Upper lobe of left lung (tissue), 6 donors: ENCODE measurements around the gene SETMAR. TPM values are rescaled to one million over a fixed set of nuclear protein-coding genes. Genes with fewer than 3 reads are reported as not detected.
"Not testable (repeated sequence)": the region's sequence is repeated elsewhere in the genome, so short reads cannot be mapped to it uniquely, and the experiment has no call there.

Experiments used
- ATAC-seq, 2 donors: fragments of 200-7000 bp; cut with Tn5 transposase; one replicate each; pipeline ENCODE4 v1.9.1; 2022; ENCODE audit warnings: mild to moderate bottlenecking in 2 of 2, moderate library complexity in 2 of 2; ENCODE audit not compliant: low FRiP score in 2 of 2
- DNase-seq, 2 donors: peaks; one replicate each; pipeline ENCODE4 v3.0.0-alpha.2; 2019 to 2020
- H3K27ac ChIP-seq, 4 donors: fragments of 200-600 bp; sonication (generic); one replicate each; pipeline ENCODE4 v1.5.1; 2016 to 2019
- H3K27me3 ChIP-seq, 4 donors: fragments of 200-600 bp; sonication (generic); one replicate each; pipeline ENCODE4 v1.5.1; 2017 to 2019
- H3K36me3 ChIP-seq, 4 donors: fragments of 200-600 bp; sonication (generic); one replicate each; pipeline ENCODE4 v1.5.1; 2016 to 2019
- H3K4me1 ChIP-seq, 4 donors: fragments of 200-600 bp; sonication (generic); one replicate each; pipeline ENCODE4 v1.5.1; 2018 to 2019
- H3K4me3 ChIP-seq, 4 donors: fragments of 200-600 bp; sonication (generic); one replicate each; pipeline ENCODE4 v1.5.1; 2017 to 2019; ENCODE audit warnings: mild to moderate bottlenecking in 2 of 4, moderate library complexity in 1 of 4
- H3K9me3 ChIP-seq, 4 donors: fragments of 200-600 bp; sonication (generic); one replicate each; pipeline ENCODE4 v1.5.1; 2018 to 2019
- EP300 ChIP-seq, 4 donors: sonication (generic); formaldehyde crosslinking; IDR thresholded peaks; one replicate each; pipeline ENCODE4 v1.5.1; 2017; ENCODE audit warnings: antibody characterized with exemption in 4 of 4, control low read depth in 2 of 4
- POLR2A ChIP-seq, 4 donors: fragments of 450-650 bp; IDR thresholded peaks; one replicate each; pipeline ENCODE4 v1.5.1; 2016 to 2017; ENCODE audit warnings: antibody characterized with exemption in 4 of 4, mild to moderate bottlenecking in 2 of 4
- POLR2AphosphoS5 ChIP-seq, 2 donors: sonication (generic); formaldehyde crosslinking; IDR thresholded peaks; one replicate each; pipeline ENCODE4 v1.5.1; 2017; ENCODE audit warnings: antibody characterized with exemption in 2 of 2
- WGBS, 2 donors: methylation state at CpG; one replicate each; pipeline ENCODE4 v1.1.5; 2017 to 2018; 5-methylcytosine and 5-hydroxymethylcytosine counted together
- total RNA-seq, 6 donors: library from RNA; depleted of rRNA in 4 of 6; stranded (reverse); fragments of >200 nt in 4 of 6; gene quantifications; one replicate each; pipeline versions ENCODE4 v1.1.0 to v1.2.1, GENCODE V29; 2016 to 2021
- TF ChIP-seq, protein P1 (sequence below), 6 experiments: fragments of 450-650 bp in 4 of 6; fragments of 200-600 bp in 2 of 6; sonication (generic) in 2 of 6; IDR thresholded peaks; one replicate each; pipeline ENCODE4 v1.5.1; 2016 to 2019; ENCODE audit warnings: antibody characterized with exemption in 6 of 6
- donor health status: DM: no; HTN: no; CAD: no; lungs with moderate emphysema.
- donor health status: DM: no; HTN: yes; CAD: no; lungs with severe emphysema.

The SETMAR gene
- total RNA-seq, 6 donors from 2014 or later: 9.7 to 57.6 (median 11.4) TPM

GRCh38 chr3:4302747-4303146, 422 bp upstream of the SETMAR start:
- ATAC-seq (no peak), DNase-seq (no peak)
- Histone ChIP-seq H3K4me1 (peaks cover 12 to 36% (median 13%) of the 10 kb centered on the region in 4 donors), H3K27me3 (no peaks in the 10 kb centered on the region), H3K4me3 (peak overlapping the region in 3 of 4 donors; percentile 71 to 87 (median 73)), H3K9me3 (no peaks in the 10 kb centered on the region), H3K27ac (peak overlapping the region in 3 of 4 donors; percentile 90 to 96 (median 94)), H3K36me3 (no peaks in the 10 kb centered on the region)
- 52 to 77% methylated on average over 11 of the region's 11 CpGs for WGBS, 2 donors
- TF ChIP-seq POLR2A (IDR thresholded peaks at IDR 0.05) (no peak), EP300 (IDR thresholded peaks at IDR 0.05) (no peak), POLR2AphosphoS5 (IDR thresholded peaks at IDR 0.05) (no peak)
- TF ChIP-seq, protein P1, sequence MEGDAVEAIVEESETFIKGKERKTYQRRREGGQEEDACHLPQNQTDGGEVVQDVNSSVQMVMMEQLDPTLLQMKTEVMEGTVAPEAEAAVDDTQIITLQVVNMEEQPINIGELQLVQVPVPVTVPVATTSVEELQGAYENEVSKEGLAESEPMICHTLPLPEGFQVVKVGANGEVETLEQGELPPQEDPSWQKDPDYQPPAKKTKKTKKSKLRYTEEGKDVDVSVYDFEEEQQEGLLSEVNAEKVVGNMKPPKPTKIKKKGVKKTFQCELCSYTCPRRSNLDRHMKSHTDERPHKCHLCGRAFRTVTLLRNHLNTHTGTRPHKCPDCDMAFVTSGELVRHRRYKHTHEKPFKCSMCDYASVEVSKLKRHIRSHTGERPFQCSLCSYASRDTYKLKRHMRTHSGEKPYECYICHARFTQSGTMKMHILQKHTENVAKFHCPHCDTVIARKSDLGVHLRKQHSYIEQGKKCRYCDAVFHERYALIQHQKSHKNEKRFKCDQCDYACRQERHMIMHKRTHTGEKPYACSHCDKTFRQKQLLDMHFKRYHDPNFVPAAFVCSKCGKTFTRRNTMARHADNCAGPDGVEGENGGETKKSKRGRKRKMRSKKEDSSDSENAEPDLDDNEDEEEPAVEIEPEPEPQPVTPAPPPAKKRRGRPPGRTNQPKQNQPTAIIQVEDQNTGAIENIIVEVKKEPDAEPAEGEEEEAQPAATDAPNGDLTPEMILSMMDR (IDR thresholded peaks at IDR 0.05): no peak

- Histone ChIP-seq H3K4me1 (peaks cover 14 to 51% (median 22%) of the 10 kb centered on the region in 4 donors), H3K27ac (peak overlapping the region in 3 of 4 donors; percentile 40 to 94 (median 90))
- H3K4me3 ChIP-seq, H3K27me3 ChIP-seq, H3K9me3 ChIP-seq, H3K36me3 ChIP-seq, ATAC-seq, DNase-seq: not testable (repeated sequence)
- WGBS, 2 donors: 81 to 86% methylated on average over 4 to 7 of the region's 7 CpGs
These were observed 2.0 kb downstream of the SETMAR start for GRCh38 chr3:4305210-4305609.

- H3K27ac ChIP-seq: peak overlapping the region in 3 of 4 donors; percentile 21 to 94 (median 40)
- ATAC-seq: no peak
- H3K27me3 ChIP-seq: no peaks in the 10 kb centered on the region
- TF ChIP-seq, protein P1 (IDR thresholded peaks at IDR 0.05): no peak
- TF ChIP-seq EP300 (IDR thresholded peaks at IDR 0.05) (no peak), POLR2AphosphoS5 (IDR thresholded peaks at IDR 0.05) (no peak), POLR2A (IDR thresholded peaks at IDR 0.05) (no peak)
- no peaks in the 10 kb centered on the region for H3K9me3 ChIP-seq
- H3K4me1 ChIP-seq: peaks cover 14 to 55% (median 22%) of the 10 kb centered on the region in 4 donors
- no peak overlapping the region for H3K4me3 ChIP-seq
- no peaks in the 10 kb centered on the region for H3K36me3 ChIP-seq
- DNase-seq: no peak
- WGBS, 2 donors: 89% methylated on average over 8 of the region's 8 CpGs
These were observed 2.9 kb downstream of the SETMAR start for GRCh38 chr3:4306091-4306490.

GRCh38 chr3:4306860-4307259, 3.7 kb downstream of the SETMAR start:
- DNase-seq: no peak
- no peak for ATAC-seq
- no peaks in the 10 kb centered on the region for H3K9me3 ChIP-seq
- TF ChIP-seq EP300 (IDR thresholded peaks at IDR 0.05) (no peak), POLR2A (IDR thresholded peaks at IDR 0.05) (no peak), POLR2AphosphoS5 (IDR thresholded peaks at IDR 0.05) (no peak)
- TF ChIP-seq, protein P1 (IDR thresholded peaks at IDR 0.05): no peak
- WGBS, 2 donors: 68 to 71% methylated on average over 2 of the region's 2 CpGs
- H3K4me3 ChIP-seq: no peak overlapping the region
- peak overlapping the region; percentile 21 to 94 (median 38) for H3K27ac ChIP-seq
- peaks cover 14 to 56% (median 22%) of the 10 kb centered on the region in 4 donors for H3K4me1 ChIP-seq
- no peaks in the 10 kb centered on the region for H3K36me3 ChIP-seq
- H3K27me3 ChIP-seq: no peaks in the 10 kb centered on the region

DNA sequence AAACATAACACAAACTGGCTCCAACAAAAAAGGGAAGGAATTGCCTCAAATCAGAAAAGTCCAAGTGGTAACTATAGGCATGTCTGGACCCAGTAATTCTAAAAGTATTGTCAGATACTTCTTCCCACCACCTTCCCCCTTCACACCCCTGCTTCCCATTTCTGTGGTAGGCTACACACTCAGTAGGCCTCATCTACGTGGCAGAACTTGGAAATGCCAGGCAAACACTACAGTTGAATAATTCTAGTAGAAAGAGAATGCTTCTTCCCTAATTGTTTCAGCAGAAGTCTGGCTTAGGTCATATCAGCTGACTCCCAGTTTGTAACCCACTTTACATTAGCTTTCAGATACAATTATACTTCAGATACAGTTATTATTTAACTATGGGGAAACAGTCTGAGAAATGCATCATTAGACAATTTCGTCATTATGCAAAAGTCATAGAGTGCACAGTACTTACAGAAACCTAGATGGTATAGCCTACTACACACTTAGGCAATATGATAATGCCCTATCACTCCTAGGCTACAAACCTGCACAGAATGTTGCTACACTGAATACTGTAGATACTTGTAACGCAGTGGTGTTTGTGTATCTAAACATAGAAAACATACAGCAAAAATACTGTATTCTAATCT, 6.4 kb downstream of the SETMAR start:
- Histone ChIP-seq H3K9me3 (no peaks in the 10 kb centered on the region), H3K27ac (peak overlapping the region in 2 of 4 donors; percentile 13 to 52), H3K27me3 (no peaks in the 10 kb centered on the region), H3K4me1 (peaks cover 8 to 41% (median 12%) of the 10 kb centered on the region in 4 donors), H3K36me3 (peaks cover 0 to 4% (median 2%) of the 10 kb centered on the region in 4 donors), H3K4me3 (no peak overlapping the region)
- ATAC-seq: peak in 1 of 2 donors; percentile 64
- DNase-seq: peak in 1 of 2 donors; percentile 28
- TF ChIP-seq POLR2AphosphoS5 (IDR thresholded peaks at IDR 0.05) (no peak), EP300 (IDR thresholded peaks at IDR 0.05) (no peak), POLR2A (IDR thresholded peaks at IDR 0.05) (no peak)
- TF ChIP-seq, protein P1 (IDR thresholded peaks at IDR 0.05): no peak
- 46 to 70% methylated on average over 3 of the region's 3 CpGs for WGBS, 2 donors
